ENCODE results near the gene RHEB. TPM values are rescaled to one million over a fixed set of nuclear protein-coding genes. Genes with fewer than 3 reads are reported as not detected.

Gene RHEB
- total RNA-seq, 4 donors from 2014 or later: 34.7 to 46.9 (median 41.5) TPM

DNA sequence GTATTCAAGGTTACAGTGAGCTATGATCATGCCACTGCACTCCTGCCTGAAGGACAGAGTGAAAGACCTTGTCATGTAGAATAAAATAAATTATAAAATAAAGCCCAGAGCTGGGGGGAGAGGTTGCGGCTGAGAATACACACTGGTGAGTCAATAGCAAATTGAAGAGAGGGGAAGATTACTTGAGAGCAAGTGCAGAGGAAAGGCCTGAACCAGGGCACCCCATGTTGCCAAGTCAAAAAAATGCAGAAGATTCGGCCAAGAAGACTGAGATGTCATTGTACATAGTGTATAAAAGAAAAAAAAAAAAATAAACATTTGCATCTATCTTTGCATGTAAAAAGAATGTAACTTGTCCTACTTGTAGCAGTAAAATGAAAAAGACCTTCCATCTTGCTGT lies 32.5 kb downstream of the RHEB start:
- no peaks in the 10 kb centered on the region for H3K27me3 ChIP-seq
- H3K9me3 ChIP-seq: no peaks in the 10 kb centered on the region
- peaks cover 0 to 45% (median 0%) of the 10 kb centered on the region in 3 donors for H3K36me3 ChIP-seq
- no peak overlapping the region for H3K27ac ChIP-seq
- H3K4me3 ChIP-seq: no peak overlapping the region
- no peak for DNase-seq
- no peak for TF ChIP-seq CTCF (IDR thresholded peaks at IDR 0.05)
- H3K4me1 ChIP-seq: no peaks in the 10 kb centered on the region

DNA sequence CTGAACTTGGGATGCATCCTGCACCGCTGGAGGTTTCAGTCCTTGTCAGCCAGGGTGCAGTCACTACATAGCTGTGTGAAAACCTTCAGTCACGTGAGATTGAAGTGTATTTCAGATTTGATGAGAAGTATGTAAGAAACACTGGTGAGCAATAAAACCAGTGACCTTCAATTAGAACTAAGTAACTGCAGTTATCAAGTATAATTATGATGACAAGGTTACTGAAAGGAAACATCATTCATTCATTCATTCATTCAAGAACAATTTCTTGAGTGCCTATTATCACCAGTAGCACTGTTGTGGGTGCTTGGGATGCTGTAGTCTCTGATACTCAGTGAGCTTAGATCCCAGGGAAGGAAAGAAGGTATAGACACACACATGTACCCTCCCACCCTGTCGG lies 33.6 kb downstream of the RHEB start:
- Histone ChIP-seq H3K27ac (no peak overlapping the region), H3K4me1 (no peaks in the 10 kb centered on the region), H3K27me3 (no peaks in the 10 kb centered on the region), H3K36me3 (peaks cover 0 to 45% (median 0%) of the 10 kb centered on the region in 3 donors), H3K9me3 (no peaks in the 10 kb centered on the region), H3K4me3 (no peak overlapping the region)
- no peak for DNase-seq
- TF ChIP-seq POLR2A (IDR thresholded peaks at IDR 0.05) (no peak), CTCF (IDR thresholded peaks at IDR 0.05) (no peak)

- peaks cover 0 to 40% (median 0%) of the 10 kb centered on the region in 3 donors for H3K36me3 ChIP-seq
- DNase-seq: no peak
Measured at GRCh38 chr7:151484971-151485707, 34.6 kb downstream of the RHEB start.

GRCh38 chr7:151483711-151483983 lies 36.0 kb downstream of the RHEB start:
- Histone ChIP-seq H3K36me3 (peaks cover 0 to 25% (median 0%) of the 10 kb centered on the region in 3 donors), H3K4me3 (no peak overlapping the region), H3K27ac (no peak overlapping the region), H3K9me3 (no peaks in the 10 kb centered on the region), H3K27me3 (no peaks in the 10 kb centered on the region), H3K4me1 (no peaks in the 10 kb centered on the region)
- TF ChIP-seq CTCF (IDR thresholded peaks at IDR 0.05) (no peak), POLR2A (IDR thresholded peaks at IDR 0.05) (no peak)
- DNase-seq: no peak

More at GRCh38 chr7:151484971-151485707, 34.6 kb downstream of the RHEB start:
- no peaks in the 10 kb centered on the region for H3K27me3 ChIP-seq
- peak overlapping the region in 1 of 4 donors; percentile 18 for H3K27ac ChIP-seq
- TF ChIP-seq CTCF (IDR thresholded peaks at IDR 0.05) (no peak), POLR2A (IDR thresholded peaks at IDR 0.05) (no peak)
- H3K9me3 ChIP-seq: no peaks in the 10 kb centered on the region
- no peaks in the 10 kb centered on the region for H3K4me1 ChIP-seq
- H3K4me3 ChIP-seq: no peak overlapping the region

- no peak overlapping the region for H3K27ac ChIP-seq
- TF ChIP-seq POLR2A (IDR thresholded peaks at IDR 0.05): no peak
- TF ChIP-seq CTCF (IDR thresholded peaks at IDR 0.05): no peak
- DNase-seq: no peak
- no peaks in the 10 kb centered on the region for H3K9me3 ChIP-seq
- peaks cover 0 to 25% (median 0%) of the 10 kb centered on the region in 3 donors for H3K36me3 ChIP-seq
- H3K4me3 ChIP-seq: no peak overlapping the region
- H3K27me3 ChIP-seq: no peaks in the 10 kb centered on the region
- no peaks in the 10 kb centered on the region for H3K4me1 ChIP-seq
Measured at GRCh38 chr7:151482883-151483710, 36.6 kb downstream of the RHEB start.

Data from Peyer's patch (tissue), 4 donors.